Suprapubic skin (tissue), 4 donors: ENCODE measurements around the gene CXCR4. TPM values are rescaled to one million over a fixed set of nuclear protein-coding genes. Genes with fewer than 3 reads are reported as not detected.

Experiments
- DNase-seq, 2 donors: peaks; one replicate each; pipeline ENCODE4 v3.0.0-alpha.2; 2019; ENCODE audit warnings: low spot score in 2 of 2
- H3K27ac ChIP-seq: fragments of 200-600 bp; sonication (generic); one replicate; pipeline ENCODE4 v1.5.1; 2019
- H3K27me3 ChIP-seq: fragments of 200-600 bp; sonication (generic); one replicate; pipeline ENCODE4 v1.5.1; 2019
- H3K36me3 ChIP-seq: fragments of 200-600 bp; sonication (generic); one replicate; pipeline ENCODE4 v1.5.1; 2019
- H3K4me1 ChIP-seq: fragments of 200-600 bp; sonication (generic); one replicate; pipeline ENCODE4 v1.5.1; 2019
- H3K4me3 ChIP-seq: fragments of 200-600 bp; sonication (generic); one replicate; pipeline ENCODE4 v1.5.1; 2019; ENCODE audit warnings: mild to moderate bottlenecking
- H3K9me3 ChIP-seq: fragments of 200-600 bp; sonication (generic); one replicate; pipeline ENCODE4 v1.5.1; 2019
- CTCF ChIP-seq, 2 donors: fragments of 200-600 bp in 1 of 2; fragments of 450-650 bp in 1 of 2; sonication (generic) in 1 of 2; IDR thresholded peaks; one replicate each; pipeline ENCODE4 v1.5.1; 2016 to 2019; ENCODE audit warnings: antibody characterized with exemption in 2 of 2, mild to moderate bottlenecking in 1 of 2, moderate library complexity in 1 of 2
- EP300 ChIP-seq: sonication (generic); formaldehyde crosslinking; IDR thresholded peaks from one replicate; pipeline ENCODE4 v1.6.1; 2017; ENCODE audit warnings: antibody characterized with exemption
- POLR2A ChIP-seq, 2 donors: fragments of 450-650 bp; IDR thresholded peaks; one replicate each; pipeline ENCODE4 v1.6.1; 2017; ENCODE audit warnings: antibody characterized with exemption in 2 of 2, mild to moderate bottlenecking in 2 of 2, moderate library complexity in 2 of 2
- POLR2AphosphoS5 ChIP-seq, 3 donors: sonication (generic); formaldehyde crosslinking; IDR thresholded peaks; one replicate each; pipeline ENCODE4 v1.6.1; 2017; ENCODE audit warnings: antibody characterized with exemption in 3 of 3
- WGBS: methylation state at CpG from one replicate; pipeline ENCODE4 v1.1.5; 2018; 5-methylcytosine and 5-hydroxymethylcytosine counted together
- total RNA-seq, 4 donors: library from RNA; depleted of rRNA; stranded (reverse); fragments of >200 nt; gene quantifications; one replicate each; pipeline ENCODE4 v1.1.0, GENCODE V29; 2016

The CXCR4 gene
- total RNA-seq, 4 donors from 2014 or later: 5.1 to 6.8 (median 5.6) TPM

GRCh38 chr2:136124805-136125204 lies 6.9 kb upstream of the CXCR4 start:
- DNase-seq: no peak
- H3K36me3 ChIP-seq: no peaks in the 10 kb centered on the region
- peaks cover 40% of the 10 kb centered on the region for H3K27me3 ChIP-seq
- no peak overlapping the region for H3K27ac ChIP-seq
- WGBS: 50% methylated on average over 2 of the region's 2 CpGs
- TF ChIP-seq POLR2AphosphoS5 (IDR thresholded peaks at IDR 0.05): no peak
- no peak for TF ChIP-seq POLR2A (IDR thresholded peaks at IDR 0.05)
- TF ChIP-seq EP300: no peak
- no peak for TF ChIP-seq CTCF (IDR thresholded peaks at IDR 0.05)
- H3K9me3 ChIP-seq: no peaks in the 10 kb centered on the region
- H3K4me3 ChIP-seq: no peak overlapping the region
- H3K4me1 ChIP-seq: no peaks in the 10 kb centered on the region

- Histone ChIP-seq H3K4me1 (peaks cover 21% of the 10 kb centered on the region), H3K27me3 (peaks cover 56% of the 10 kb centered on the region), H3K36me3 (no peaks in the 10 kb centered on the region), H3K27ac (no peak overlapping the region), H3K4me3 (no peak overlapping the region), H3K9me3 (no peaks in the 10 kb centered on the region)
- TF ChIP-seq POLR2AphosphoS5 (IDR thresholded peaks at IDR 0.05) (no peak), CTCF (IDR thresholded peaks at IDR 0.05) (no peak), EP300 (no peak), POLR2A (IDR thresholded peaks at IDR 0.05) (no peak)
- 61% methylated on average over 3 of the region's 3 CpGs for WGBS
- DNase-seq: no peak
Observed at GRCh38 chr2:136122661-136123060, 4.7 kb upstream of the CXCR4 start.

- no peaks in the 10 kb centered on the region for H3K9me3 ChIP-seq
- peaks cover 64% of the 10 kb centered on the region for H3K27me3 ChIP-seq
- H3K36me3 ChIP-seq: no peaks in the 10 kb centered on the region
- WGBS: 87% methylated on average over 3 of the region's 3 CpGs
- H3K4me3 ChIP-seq: no peak overlapping the region
- no peak for DNase-seq
- peaks cover 34% of the 10 kb centered on the region for H3K4me1 ChIP-seq
- no peak overlapping the region for H3K27ac ChIP-seq
- TF ChIP-seq POLR2A (IDR thresholded peaks at IDR 0.05) (no peak), EP300 (no peak), CTCF (IDR thresholded peaks at IDR 0.05) (no peak), POLR2AphosphoS5 (IDR thresholded peaks at IDR 0.05) (no peak)
Observed at GRCh38 chr2:136121204-136121910, 3.4 kb upstream of the CXCR4 start.

GRCh38 chr2:136119717-136120675 lies 2.0 kb upstream of the CXCR4 start:
- no peak for TF ChIP-seq EP300
- no peak for TF ChIP-seq CTCF (IDR thresholded peaks at IDR 0.05)
- TF ChIP-seq POLR2A (IDR thresholded peaks at IDR 0.05): no peak
- TF ChIP-seq POLR2AphosphoS5 (IDR thresholded peaks at IDR 0.05): no peak
- peaks cover 67% of the 10 kb centered on the region for H3K27me3 ChIP-seq
- whole genome bisulfite sequencing: 34% methylated on average over 16 of the region's 16 CpGs
- peaks cover 38% of the 10 kb centered on the region for H3K4me1 ChIP-seq
- H3K9me3 ChIP-seq: no peaks in the 10 kb centered on the region
- H3K4me3 ChIP-seq: peak overlapping the region; percentile 57
- H3K36me3 ChIP-seq: no peaks in the 10 kb centered on the region
- H3K27ac ChIP-seq: no peak overlapping the region
- no peak for DNase-seq
